NOMO-1 treated with DMSO at 0.1 percent for 48 hours (cell line): Measurements from ENCODE around the gene LCP1.
"Not testable (repeated sequence)": the region's sequence is repeated elsewhere in the genome, so short reads cannot be mapped to it uniquely, and the experiment has no call there.

Experiments used
- DNase-seq: peaks from one replicate; lab custom pipeline; 2025; ENCODE audit not compliant: unreplicated experiment; lab: John Stamatoyannopoulos, UW

The LCP1 gene

GRCh38 chr13:46181840-46182490 lies at the start of gene LCP1:
LCP1 (minus strand) TSS chr13:46182177; CDS start chr13:46159662, 22,515 bp downstream.
- peak; percentile 96 for DNase-seq

DNA sequence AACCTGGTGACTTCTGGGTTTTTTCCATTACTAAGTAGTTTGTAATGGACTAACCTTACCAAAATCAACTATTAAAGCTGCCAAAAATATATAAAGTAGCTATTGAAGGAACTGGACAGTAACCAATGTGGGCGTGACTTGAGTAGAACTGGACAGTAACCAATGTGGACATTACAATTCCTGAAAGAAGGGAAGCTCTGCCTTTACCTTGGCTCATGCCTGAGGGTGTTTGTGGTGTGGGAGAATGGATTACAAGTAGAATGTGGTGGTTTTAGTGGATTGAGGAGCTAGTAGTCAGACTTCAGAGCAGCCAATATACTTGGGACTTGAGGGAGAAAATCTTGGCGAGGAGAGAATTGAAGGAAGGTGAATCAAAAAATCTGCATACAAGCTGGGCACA lies 47.3 kb upstream of the LCP1 start:
- no peak for DNase-seq

DNA sequence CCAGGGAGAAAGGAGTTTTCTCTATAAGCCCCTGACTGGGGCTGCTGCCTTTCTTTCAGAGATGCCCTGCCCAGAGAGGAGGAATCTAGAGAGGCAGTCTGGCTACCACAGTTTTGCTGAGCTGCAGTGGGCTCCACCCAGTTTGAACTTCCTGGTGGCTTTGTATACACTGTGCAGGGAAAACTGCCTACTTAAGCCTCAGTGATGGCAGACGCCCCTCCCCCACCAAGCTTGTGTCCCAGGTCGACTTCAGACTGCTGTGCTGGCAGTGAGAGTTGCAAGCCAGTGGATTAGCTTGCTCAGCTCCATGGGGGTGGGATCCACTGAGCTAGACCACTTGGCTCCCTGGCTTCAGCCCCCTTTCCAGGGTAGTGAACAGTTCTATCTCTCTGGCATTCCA lies 38.3 kb upstream of the LCP1 start:
- not testable (repeated sequence) for DNase-seq

- not testable (repeated sequence) for DNase-seq
Measured at GRCh38 chr13:46214741-46215140, 32.8 kb upstream of the LCP1 start.

GRCh38 chr13:46213242-46213641 lies 31.3 kb upstream of the LCP1 start:
- DNase-seq: no peak

DNA sequence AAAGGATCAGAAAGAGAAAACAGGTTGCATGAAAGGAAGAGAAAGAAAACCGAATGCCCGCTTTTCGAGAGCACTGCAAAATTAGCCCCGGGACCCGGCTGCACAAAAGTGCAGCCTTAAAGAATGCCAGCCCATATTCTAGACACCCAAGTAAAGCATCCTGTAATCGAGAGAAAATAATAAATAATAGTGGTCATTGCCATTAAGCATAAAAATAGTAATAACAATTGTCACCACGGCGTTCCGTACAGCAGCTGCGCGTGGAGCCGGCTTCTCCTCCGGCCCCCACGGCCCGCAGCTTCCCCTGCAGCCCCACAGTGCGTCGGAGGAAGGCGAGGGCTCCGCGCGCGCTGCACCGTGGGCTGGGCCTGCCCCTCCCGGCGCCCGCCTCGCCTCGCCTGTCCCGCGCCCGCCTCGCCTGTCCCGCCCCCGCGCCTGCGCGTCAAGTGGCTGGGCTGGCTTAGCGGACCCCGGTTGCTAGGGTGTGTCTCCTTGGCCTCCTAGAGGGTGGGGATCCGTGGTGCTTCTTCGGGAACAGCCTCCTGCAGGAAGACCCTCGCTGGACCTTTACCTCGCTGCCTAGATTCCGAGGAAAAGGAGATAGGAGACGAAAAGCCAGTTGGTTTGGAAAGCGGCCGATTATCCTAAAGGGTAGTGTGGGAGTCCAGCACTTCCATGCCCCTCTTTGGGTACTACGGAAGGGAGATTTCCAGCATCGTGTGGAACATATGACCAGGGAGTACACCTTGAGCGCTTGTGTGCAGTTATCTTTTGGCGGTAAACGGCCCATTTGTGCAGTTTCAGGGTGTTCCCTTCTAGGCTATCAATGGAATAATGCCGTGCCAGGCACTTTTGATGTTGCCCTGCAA lies 29.7 kb upstream of the LCP1 start, which contains the start of gene LRRC63:
TSS of gene LRRC63 (plus strand) at position 446 of the 869 bp plus-strand sequence. CDS start 1,107 bp downstream, outside the sequence.
- DNase-seq: peak; percentile 80

DNA sequence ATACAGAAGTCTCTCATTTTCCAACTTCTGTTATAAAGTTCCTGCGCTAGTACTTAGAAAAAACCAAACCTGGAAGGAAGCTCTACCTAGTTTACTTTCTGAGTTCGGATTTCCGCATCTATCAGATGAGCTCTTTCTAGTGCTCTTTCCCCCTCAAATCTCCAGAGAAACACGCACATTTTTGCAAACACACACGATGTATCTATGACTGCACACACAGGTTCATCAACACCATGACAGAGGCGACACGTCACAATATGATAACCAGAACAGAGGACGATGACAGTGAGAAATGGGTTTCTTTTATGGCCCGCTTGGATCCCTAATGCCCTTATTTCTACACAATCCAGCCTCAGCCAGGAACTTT lies 29.1 kb upstream of the LCP1 start:
- DNase-seq: peak; percentile 53

DNA sequence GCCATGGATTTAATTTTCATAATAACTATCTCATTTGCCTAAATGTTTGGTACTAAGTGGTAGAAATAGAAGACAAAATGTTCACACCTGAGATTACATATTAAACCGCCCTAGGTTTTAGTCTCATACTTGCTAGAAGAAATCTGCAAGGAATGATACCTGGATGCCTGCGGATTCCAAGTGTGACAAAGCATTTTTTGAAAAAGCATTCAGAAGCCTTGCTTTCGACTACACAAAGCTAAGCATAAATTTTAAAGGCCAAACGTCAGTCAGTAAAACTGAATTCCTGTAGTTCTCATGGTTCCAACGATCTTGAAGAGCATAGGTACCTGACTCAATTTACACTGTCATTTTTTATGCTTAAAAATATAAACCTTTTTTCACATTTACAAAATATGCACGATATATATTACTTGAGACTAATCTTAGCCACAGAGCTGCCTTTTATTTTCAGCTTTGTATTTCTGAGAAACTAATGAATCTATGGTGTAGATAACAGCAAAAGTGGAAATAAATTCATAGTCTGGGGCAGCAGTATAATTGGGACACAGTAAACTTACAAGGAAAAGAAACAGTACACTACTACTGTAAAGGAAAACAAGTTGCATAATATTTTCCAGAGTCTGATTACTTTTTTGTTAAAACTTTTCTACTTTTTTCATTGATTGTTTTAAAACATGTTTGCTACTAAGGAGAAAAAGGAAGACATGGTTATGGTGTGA lies 28.5 kb upstream of the LCP1 start:
- no peak for DNase-seq

DNA sequence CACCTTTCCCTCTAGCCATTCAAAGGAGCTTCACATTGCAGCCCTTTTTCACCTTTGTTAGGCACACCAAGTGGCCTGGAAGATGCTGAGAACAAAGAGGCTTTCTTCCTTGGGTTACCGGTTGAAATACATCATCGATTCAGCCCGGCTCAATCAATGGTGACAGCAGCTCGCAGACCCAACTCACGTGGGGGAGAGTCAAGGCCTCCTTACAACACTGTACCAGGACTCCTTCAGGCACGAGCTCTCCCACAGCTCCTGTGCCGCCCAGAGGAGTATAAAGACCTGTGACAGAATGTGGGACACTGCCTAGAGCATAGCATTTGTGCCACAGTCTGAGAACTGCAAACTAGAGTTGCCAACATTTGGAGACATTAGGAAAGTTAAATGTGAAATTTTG lies 25.9 kb upstream of the LCP1 start:
- no peak for DNase-seq

GRCh38 chr13:46206143-46206542 lies 24.2 kb upstream of the LCP1 start:
- no peak for DNase-seq

- no peak for DNase-seq
Measured at GRCh38 chr13:46202966-46203365, 21.0 kb upstream of the LCP1 start.

DNA sequence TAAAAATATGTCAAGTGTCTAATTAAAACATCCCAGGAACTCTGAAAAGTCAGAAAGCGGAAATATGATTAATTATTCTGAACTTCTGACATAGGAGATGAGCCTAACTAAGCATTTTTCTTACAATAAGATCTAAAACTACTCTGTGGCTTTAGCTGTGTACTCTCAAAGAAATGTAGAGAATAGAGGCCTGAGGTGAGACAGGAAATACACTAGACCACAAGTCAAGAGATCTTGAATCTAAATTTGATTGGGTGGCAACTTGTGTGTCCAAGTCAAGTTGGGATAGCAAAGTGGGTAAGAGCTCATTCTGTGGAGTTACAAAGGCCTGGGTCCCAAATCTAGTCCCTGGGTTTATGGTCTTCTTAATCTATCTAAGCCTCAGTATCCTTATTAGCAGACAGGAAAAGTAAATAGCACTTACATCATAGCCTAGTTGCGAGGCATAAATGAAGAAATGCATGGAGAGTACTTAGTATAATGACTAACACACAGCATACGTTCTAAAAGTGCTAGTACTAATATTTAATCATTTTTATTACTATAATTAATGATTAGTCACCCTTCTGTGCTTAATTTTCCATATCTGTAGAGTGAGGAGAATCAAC lies 20.3 kb upstream of the LCP1 start:
- no peak for DNase-seq

- no peak for DNase-seq
Measured at GRCh38 chr13:46198696-46199193, 16.8 kb upstream of the LCP1 start.

DNA sequence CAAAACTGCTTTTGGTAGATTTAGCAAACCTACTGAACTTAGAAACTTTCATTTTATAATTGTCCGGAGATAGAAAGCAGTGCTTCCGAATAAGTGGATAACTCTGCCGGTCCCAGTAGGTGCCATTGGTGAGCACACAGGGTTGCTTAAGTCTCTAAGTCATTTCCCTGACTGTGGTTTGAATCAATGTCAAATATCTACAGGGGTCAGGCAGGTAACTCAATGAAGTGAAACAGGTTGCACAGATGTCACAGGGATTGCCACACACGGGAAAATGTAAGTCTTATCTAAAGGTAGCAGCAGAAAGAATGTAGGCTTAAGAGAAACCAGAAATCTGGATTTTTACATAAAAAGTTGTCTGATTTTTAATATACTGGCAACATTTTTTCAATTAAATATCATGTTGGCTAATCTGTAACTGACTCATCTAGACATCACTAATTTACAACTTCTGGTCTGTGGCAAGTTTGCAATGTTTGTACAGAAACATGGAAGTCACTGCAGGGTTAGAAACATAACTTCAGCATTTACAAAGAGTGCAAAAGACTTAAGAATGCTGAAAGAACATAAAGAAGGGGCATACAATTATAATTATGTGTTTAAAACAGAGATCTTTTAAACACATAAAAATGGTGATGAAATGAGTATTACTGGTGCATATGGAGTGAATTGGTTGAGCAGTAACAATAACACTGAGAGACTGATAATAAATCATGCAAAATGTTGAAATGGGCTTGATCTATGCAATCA lies 15.5 kb upstream of the LCP1 start:
- DNase-seq: peak; percentile 87

GRCh38 chr13:46195016-46195415 lies 13.0 kb upstream of the LCP1 start:
- DNase-seq: peak; percentile 36

DNA sequence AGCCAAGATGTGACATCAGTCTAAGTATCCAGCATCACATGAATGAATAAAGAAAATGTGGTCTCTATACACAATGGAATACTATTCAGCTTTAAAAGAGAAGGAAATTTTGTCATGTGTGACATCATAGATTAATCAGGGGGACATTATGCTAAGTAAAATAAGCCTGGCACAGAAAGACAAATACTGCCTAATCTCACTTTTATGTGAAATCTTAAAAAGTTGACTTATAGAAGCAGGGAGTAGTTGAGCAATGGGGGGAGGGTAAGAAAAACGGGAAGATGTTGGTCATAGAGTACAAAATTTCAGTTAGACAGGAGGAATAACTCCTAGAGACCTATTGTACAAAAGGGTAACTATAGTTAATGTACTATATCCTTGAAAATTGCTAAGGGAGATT lies 10.4 kb upstream of the LCP1 start:
- DNase-seq: peak; percentile 22

- DNase-seq: no peak
Measured at GRCh38 chr13:46185634-46186033, 3.7 kb upstream of the LCP1 start.

DNA sequence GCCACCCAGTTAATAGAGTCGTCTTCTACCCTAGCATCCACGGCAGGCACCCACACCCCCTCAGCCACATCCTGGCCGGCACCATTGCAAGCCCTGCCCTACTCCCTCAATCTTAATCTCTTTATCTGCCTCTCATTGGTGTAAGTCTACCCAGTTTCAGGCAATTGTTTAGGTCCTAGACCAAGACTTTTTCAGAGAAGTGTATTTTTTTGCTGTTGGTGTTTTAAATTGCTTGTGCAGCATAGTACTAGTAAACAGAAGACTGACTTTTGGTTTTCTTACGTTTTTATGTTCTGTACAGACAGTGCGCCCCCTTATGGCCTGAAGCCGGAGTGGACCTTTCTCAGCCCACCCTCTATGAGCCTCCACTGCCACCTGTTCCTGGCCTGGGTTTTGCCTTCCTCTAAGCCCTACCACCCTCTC lies 2.3 kb upstream of the LCP1 start:
- DNase-seq: peak; percentile 71

- DNase-seq: no peak
Measured at GRCh38 chr13:46183018-46183946, 1.3 kb upstream of the LCP1 start.
